Trophoblast cell (in vitro differentiated cells and primary cell): ENCODE results near the gene P3H3.
"Not testable (repeated sequence)": the region's sequence is repeated elsewhere in the genome, so short reads cannot be mapped to it uniquely, and the experiment has no call there.

Experiments used
- DNase-seq, 2 donors: peaks; one replicate each; pipeline ENCODE4 v3.0.0-alpha.2; 2016
- H2AFZ ChIP-seq: 2 replicates; pipeline ENCODE4 v1.6.1; 2013; ENCODE audit warnings: low read length, moderate library complexity, mild to moderate bottlenecking; ENCODE audit not compliant: insufficient read depth, poor library complexity
- H2AK5ac ChIP-seq: 2 replicates; pipeline ENCODE4 v1.6.1; 2013; ENCODE audit warnings: mild to moderate bottlenecking, low read length
- H2BK120ac ChIP-seq: 2 replicates; pipeline ENCODE4 v1.6.1; 2013; ENCODE audit warnings: low read length, mild to moderate bottlenecking, moderate library complexity; ENCODE audit not compliant: insufficient read depth, poor library complexity
- H2BK12ac ChIP-seq: 2 replicates; pipeline ENCODE4 v1.6.1; 2013; ENCODE audit warnings: mild to moderate bottlenecking, low read length, moderate library complexity
- H2BK5ac ChIP-seq: 2 replicates; pipeline ENCODE4 v1.6.1; 2013; ENCODE audit warnings: low read length, low read depth, moderate library complexity, mild to moderate bottlenecking; ENCODE audit not compliant: poor library complexity
- H3K14ac ChIP-seq: 2 replicates; pipeline ENCODE4 v1.6.1; 2013; ENCODE audit warnings: mild to moderate bottlenecking, low read length
- H3K18ac ChIP-seq: 2 replicates; pipeline ENCODE4 v1.6.1; 2013; ENCODE audit warnings: mild to moderate bottlenecking, low read length
- H3K23ac ChIP-seq: 2 replicates; pipeline ENCODE4 v1.6.1; 2013; ENCODE audit warnings: low read length
- H3K27ac ChIP-seq: 2 replicates; pipeline ENCODE4 v1.5.1; 2013; ENCODE audit warnings: low read depth, mild to moderate bottlenecking, inconsistent platforms, low read length, moderate library complexity
- H3K27me3 ChIP-seq: 2 replicates; pipeline ENCODE4 v1.6.1; 2013; ENCODE audit warnings: inconsistent platforms, mild to moderate bottlenecking, low read length, moderate library complexity; ENCODE audit not compliant: insufficient read depth
- H3K36me3 ChIP-seq, 2 experiments: 1 replicate in 1 of 2; 2 replicates in 1 of 2; pipeline ENCODE4 v1.6.1; 2013; ENCODE audit warnings: low read length in 2 of 2, mild to moderate bottlenecking in 2 of 2, moderate library complexity in 1 of 2; ENCODE audit not compliant: insufficient read depth in 2 of 2, control insufficient read depth in 1 of 2
- H3K4ac ChIP-seq: 2 replicates; pipeline ENCODE4 v1.6.1; 2013; ENCODE audit warnings: low read depth, mild to moderate bottlenecking, low read length, moderate library complexity
- H3K4me1 ChIP-seq, 2 experiments: 1 replicate in 1 of 2; 2 replicates in 1 of 2; pipeline ENCODE4 v1.6.1; 2013; ENCODE audit warnings: low read length in 2 of 2, mild to moderate bottlenecking in 2 of 2, moderate library complexity in 1 of 2; ENCODE audit not compliant: insufficient read depth in 2 of 2, control insufficient read depth in 1 of 2
- H3K4me2 ChIP-seq: 2 replicates; pipeline ENCODE4 v1.6.1; 2013; ENCODE audit warnings: inconsistent platforms, mild to moderate bottlenecking, low read length, moderate library complexity
- H3K4me3 ChIP-seq: 2 replicates; pipeline ENCODE4 v1.5.1; 2013; ENCODE audit warnings: mild to moderate bottlenecking, low read depth, low read length, inconsistent platforms
- H3K79me1 ChIP-seq: one replicate; pipeline ENCODE4 v1.6.1; 2013; ENCODE audit warnings: low read length
- H3K79me2 ChIP-seq: 2 replicates; pipeline ENCODE4 v1.6.1; 2013; ENCODE audit warnings: low read length, mild to moderate bottlenecking; ENCODE audit not compliant: control insufficient read depth, insufficient read depth, poor library complexity
- H3K9ac ChIP-seq: 2 replicates; pipeline ENCODE4 v1.6.1; 2013; ENCODE audit warnings: mild to moderate bottlenecking, low read length
- H3K9me3 ChIP-seq: 2 replicates; pipeline ENCODE4 v1.6.1; 2013; ENCODE audit warnings: low read depth, mild to moderate bottlenecking, control low read depth, inconsistent platforms, low read length; ENCODE audit not compliant: insufficient read depth
- H4K12ac ChIP-seq: 2 replicates; pipeline ENCODE4 v1.6.1; 2013; ENCODE audit warnings: low read depth, mild to moderate bottlenecking, low read length, moderate library complexity
- H4K8ac ChIP-seq: 2 replicates; pipeline ENCODE4 v1.6.1; 2013; ENCODE audit warnings: low read depth, mild to moderate bottlenecking, low read length, moderate library complexity
- H4K91ac ChIP-seq: one replicate; pipeline ENCODE4 v1.6.1; 2013; ENCODE audit warnings: low read depth, mild to moderate bottlenecking, low read length, moderate library complexity
- WGBS: extraction: QIAGEN DNeasy Blood & Tissue Kit; methylation state at CpG from one replicate; pipeline ENCODE4 v1.1.7; 2013; ENCODE audit warnings: missing lambda C conversion rate; ENCODE audit not compliant: insufficient read length, insufficient coverage; ENCODE audit errors: extremely low coverage; 5-methylcytosine and 5-hydroxymethylcytosine counted together

Gene P3H3

GRCh38 chr12:6887460-6887859 lies 59.3 kb downstream of the P3H3 start:
- no peak overlapping the region for H2AK5ac ChIP-seq
- peaks cover 12% of the 10 kb centered on the region for H3K79me1 ChIP-seq
- no peaks in the 10 kb centered on the region for H3K79me2 ChIP-seq
- H3K9me3 ChIP-seq = no peaks in the 10 kb centered on the region
- no peaks in the 10 kb centered on the region for H3K36me3 ChIP-seq
- H3K4me3 ChIP-seq = no peak overlapping the region
- H2BK5ac ChIP-seq = no peak overlapping the region
- no peak overlapping the region for H4K8ac ChIP-seq
- H3K14ac ChIP-seq = no peak overlapping the region
- WGBS = no CpG with 5 or more reads among the region's 8 CpGs
- no peak overlapping the region for H3K4me2 ChIP-seq
- H3K4ac ChIP-seq = no peak overlapping the region
- H4K12ac ChIP-seq = no peak overlapping the region
- H2BK12ac ChIP-seq = no peak overlapping the region
- no peak overlapping the region for H2AFZ ChIP-seq
- H3K23ac ChIP-seq = no peak overlapping the region
- peaks cover 5 to 6% of the 10 kb centered on the region in 2 experiments for H3K4me1 ChIP-seq
- no peak for DNase-seq
- no peak overlapping the region for H4K91ac ChIP-seq
- H3K27ac ChIP-seq = no peak overlapping the region
- no peaks in the 10 kb centered on the region for H3K27me3 ChIP-seq
- no peak overlapping the region for H2BK120ac ChIP-seq
- no peak overlapping the region for H3K18ac ChIP-seq
- H3K9ac ChIP-seq = no peak overlapping the region

GRCh38 chr12:6888360-6888759 lies 60.2 kb downstream of the P3H3 start:
- Histone ChIP-seq H3K4ac (no peak overlapping the region), H2BK120ac (no peak overlapping the region), H3K4me3 (peak overlapping the region; percentile 43), H3K18ac (no peak overlapping the region), H2AFZ (no peak overlapping the region), H2BK12ac (no peak overlapping the region), H3K27ac (no peak overlapping the region), H3K4me2 (no peak overlapping the region), H3K36me3 (no peaks in the 10 kb centered on the region), H3K79me2 (no peaks in the 10 kb centered on the region), H3K9me3 (no peaks in the 10 kb centered on the region), H3K79me1 (peaks cover 12% of the 10 kb centered on the region), H3K14ac (no peak overlapping the region), H3K27me3 (no peaks in the 10 kb centered on the region), H3K9ac (no peak overlapping the region), H4K8ac (no peak overlapping the region), H2AK5ac (no peak overlapping the region), H4K91ac (no peak overlapping the region), H3K4me1 (peaks cover 5 to 6% of the 10 kb centered on the region in 2 experiments), H4K12ac (no peak overlapping the region), H2BK5ac (no peak overlapping the region), H3K23ac (no peak overlapping the region)
- DNase-seq = no peak
- WGBS = no CpG with 5 or more reads among the region's 2 CpGs

- H3K4me3 ChIP-seq, H3K14ac ChIP-seq, H4K12ac ChIP-seq, H3K27me3 ChIP-seq, H3K4ac ChIP-seq, H3K9ac ChIP-seq, H4K8ac ChIP-seq, H3K4me2 ChIP-seq, H2AK5ac ChIP-seq, H3K9me3 ChIP-seq, H2AFZ ChIP-seq, H2BK5ac ChIP-seq, H2BK120ac ChIP-seq, H2BK12ac ChIP-seq, H3K4me1 ChIP-seq, H4K91ac ChIP-seq, H3K36me3 ChIP-seq, H3K18ac ChIP-seq, DNase-seq, H3K79me2 ChIP-seq, H3K23ac ChIP-seq, H3K27ac ChIP-seq: not testable (repeated sequence)
- H3K79me1 ChIP-seq = peaks cover 12% of the 10 kb centered on the region
- WGBS = no CpG with 5 or more reads among the region's 7 CpGs
Observed at GRCh38 chr12:6888794-6889193, 60.6 kb downstream of the P3H3 start.
